RKO (cell line): ENCODE results near the gene TAF11L14.
"Not testable (repeated sequence)": the region's sequence is repeated elsewhere in the genome, so short reads cannot be mapped to it uniquely, and the experiment has no call there.

ENCODE experiments used
- DNase-seq: peaks from one replicate; pipeline ENCODE4 v3.0.0-alpha.2; 2016; ENCODE audit warnings: low spot score

Gene TAF11L14

DNA sequence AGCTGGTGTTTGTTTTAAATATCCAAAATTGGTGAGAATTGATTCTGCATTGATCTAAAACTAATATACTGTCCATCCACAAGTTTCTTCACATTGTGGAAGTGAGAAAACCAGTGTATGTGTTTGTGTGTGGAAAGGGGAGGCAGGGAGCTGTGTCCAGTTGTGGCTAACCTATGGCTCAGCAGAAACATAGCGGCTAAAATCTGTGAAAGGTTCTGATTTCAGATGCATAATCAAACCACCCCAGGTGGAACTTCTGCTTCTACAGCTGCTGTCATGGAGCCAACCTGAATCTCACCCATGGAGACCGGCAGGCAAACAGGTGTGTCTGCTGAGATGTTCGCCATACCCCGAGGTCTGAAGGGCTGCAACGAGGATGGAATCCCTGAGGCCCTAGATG, at the start of gene TAF11L14:
Gene TAF11L14 (plus strand): TSS at position 301 of the 400 bp plus-strand sequence.
- no peak for DNase-seq

DNA sequence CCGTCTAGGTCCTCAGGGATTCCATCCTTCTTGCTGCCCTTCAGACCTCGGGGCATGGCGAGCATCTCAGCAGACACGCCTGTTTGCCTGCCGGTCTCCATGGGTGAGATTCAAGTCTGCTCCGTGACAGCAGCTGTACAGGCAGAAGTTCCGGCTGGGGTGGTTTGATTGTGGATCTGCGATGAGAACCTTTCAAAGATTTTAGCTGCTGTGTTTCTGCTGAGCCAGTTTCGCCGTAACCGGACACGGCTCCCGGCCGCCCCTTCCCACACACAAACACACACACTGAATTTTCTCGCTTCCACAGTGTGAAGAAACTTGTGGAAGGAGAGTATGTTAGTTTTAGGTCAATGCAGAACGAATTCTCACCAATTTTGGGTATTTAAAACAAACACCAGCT, 48.6 kb upstream of the TAF11L14 start, which contains the start of gene TAF11L7:
Gene TAF11L7 (minus strand): TSS at position 101 of the 400 bp plus-strand sequence.
- DNase-seq = not testable (repeated sequence)

DNA sequence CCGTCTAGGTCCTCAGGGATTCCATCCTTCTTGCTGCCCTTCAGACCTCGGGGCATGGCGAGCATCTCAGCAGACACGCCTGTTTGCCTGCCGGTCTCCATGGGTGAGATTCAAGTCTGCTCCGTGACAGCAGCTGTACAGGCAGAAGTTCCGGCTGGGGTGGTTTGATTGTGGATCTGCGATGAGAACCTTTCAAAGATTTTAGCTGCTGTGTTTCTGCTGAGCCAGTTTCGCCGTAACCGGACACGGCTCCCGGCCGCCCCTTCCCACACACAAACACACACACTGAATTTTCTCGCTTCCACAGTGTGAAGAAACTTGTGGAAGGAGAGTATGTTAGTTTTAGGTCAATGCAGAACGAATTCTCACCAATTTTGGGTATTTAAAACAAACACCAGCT, 43.4 kb upstream of the TAF11L14 start, which contains the start of gene TAF11L8:
Gene TAF11L8 (minus strand): TSS at position 101 of the 400 bp plus-strand sequence.
- DNase-seq = not testable (repeated sequence)

DNA sequence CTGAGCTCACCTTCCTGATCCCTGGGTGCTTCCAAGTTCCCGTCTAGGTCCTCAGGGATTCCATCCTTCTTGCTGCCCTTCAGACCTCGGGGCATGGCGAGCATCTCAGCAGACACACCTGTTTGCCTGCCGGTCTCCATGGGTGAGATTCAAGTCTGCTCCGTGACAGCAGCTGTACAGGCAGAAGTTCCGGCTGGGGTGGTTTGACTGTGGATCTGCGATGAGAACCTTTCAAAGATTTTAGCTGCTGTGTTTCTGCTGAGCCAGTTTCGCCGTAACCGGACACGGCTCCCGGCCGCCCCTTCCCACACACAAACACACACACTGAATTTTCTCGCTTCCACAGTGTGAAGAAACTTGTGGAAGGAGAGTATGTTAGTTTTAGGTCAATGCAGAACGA, 40.0 kb upstream of the TAF11L14 start, which contains the start of gene TAF11L9:
Gene TAF11L9 (minus strand): TSS at position 140 of the 400 bp plus-strand sequence.
- not testable (repeated sequence) for DNase-seq

DNA sequence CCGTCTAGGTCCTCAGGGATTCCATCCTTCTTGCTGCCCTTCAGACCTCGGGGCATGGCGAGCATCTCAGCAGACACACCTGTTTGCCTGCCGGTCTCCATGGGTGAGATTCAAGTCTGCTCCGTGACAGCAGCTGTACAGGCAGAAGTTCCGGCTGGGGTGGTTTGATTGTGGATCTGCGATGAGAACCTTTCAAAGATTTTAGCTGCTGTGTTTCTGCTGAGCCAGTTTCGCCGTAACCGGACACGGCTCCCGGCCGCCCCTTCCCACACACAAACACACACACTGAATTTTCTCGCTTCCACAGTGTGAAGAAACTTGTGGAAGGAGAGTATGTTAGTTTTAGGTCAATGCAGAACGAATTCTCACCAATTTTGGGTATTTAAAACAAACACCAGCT, 36.5 kb upstream of the TAF11L14 start, which contains the start of gene TAF11L10:
Gene TAF11L10 (minus strand): TSS at position 101 of the 400 bp plus-strand sequence.
- not testable (repeated sequence) for DNase-seq

DNA sequence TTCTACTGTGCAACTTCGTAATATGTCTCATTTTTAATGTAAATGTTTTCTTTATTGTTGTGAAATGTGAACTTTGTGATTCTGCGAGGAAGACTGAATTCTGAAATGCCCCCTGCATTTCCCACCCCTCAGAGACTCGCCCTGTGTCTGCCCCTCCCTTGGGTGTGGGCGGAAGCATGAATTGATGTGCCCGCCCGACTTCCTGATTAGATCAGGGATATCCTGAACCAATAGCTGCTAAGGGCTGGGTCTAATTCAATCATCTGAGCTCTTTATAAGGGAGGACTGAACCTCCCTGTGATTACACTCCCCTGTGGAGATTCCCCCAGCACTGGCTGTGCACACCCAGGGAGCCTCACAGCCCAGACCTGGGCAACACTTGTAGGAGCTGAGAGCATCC, 30.4 kb upstream of the TAF11L14 start, which contains the start of gene TAF11L11:
Gene TAF11L11 (plus strand): TSS at position 304 of the 400 bp plus-strand sequence.
- DNase-seq = not testable (repeated sequence)

DNA sequence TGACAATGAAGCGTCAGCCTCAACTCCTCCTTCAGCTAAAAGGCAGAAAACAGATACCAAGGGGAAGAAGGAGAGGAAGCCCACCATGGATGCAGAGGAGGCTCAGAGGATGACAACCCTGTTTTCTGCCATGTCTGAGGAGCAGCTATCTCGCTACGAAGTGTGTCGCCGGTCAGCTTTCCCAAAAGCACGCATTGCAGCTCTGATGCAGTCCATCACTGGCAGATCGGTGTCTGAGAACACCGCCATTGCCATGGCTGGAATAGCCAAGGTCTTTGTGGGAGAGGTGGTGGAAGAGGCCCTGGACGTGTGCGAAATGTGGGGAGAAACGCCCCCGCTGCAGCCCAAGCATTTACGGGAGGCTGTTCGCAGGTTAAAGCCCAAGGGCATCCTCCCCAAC, 29.3 kb upstream of the TAF11L14 start:
- DNase-seq = no peak

DNA sequence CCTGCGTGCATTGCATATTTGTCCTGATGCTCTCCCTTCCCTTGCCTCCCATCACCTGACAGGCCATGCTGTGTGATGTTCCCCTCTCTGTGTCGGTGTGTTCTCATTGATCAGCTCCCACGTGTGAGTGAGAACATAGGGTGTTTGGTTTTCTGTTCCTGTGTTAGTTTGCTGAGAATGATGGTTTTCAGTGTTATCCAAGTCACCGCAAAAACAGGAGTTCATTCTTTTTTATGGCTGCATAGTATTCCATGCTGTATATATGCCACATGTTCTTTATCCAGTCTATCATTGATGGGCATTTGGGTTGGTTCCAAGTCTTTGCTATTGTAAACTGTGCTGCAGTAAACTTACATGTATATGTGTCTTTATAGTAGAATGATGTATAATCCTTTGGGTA, 26.8 kb upstream of the TAF11L14 start:
- DNase-seq = not testable (repeated sequence)

DNA sequence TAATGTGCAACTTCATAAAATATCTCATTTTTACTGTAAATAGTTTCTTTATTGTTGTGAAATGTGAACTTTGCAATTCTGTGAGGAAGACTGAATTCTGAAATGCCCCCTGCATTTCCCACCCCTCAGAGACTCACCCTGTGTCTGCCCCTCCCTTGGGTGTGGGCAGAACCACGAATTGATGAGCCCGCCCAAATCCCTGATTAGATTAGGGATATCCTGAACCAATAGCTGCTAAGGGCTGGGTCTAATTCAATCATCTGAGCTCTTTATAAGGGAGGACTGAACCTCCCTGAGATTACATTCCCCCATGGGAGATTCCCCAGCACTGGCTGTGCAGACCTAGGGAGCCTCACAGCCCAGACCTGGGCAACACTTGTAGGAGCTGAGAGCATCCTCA, 24.2 kb upstream of the TAF11L14 start, which contains the start of gene TAF11L12:
Gene TAF11L12 (plus strand): TSS at position 301 of the 400 bp plus-strand sequence.
- DNase-seq = not testable (repeated sequence)

DNA sequence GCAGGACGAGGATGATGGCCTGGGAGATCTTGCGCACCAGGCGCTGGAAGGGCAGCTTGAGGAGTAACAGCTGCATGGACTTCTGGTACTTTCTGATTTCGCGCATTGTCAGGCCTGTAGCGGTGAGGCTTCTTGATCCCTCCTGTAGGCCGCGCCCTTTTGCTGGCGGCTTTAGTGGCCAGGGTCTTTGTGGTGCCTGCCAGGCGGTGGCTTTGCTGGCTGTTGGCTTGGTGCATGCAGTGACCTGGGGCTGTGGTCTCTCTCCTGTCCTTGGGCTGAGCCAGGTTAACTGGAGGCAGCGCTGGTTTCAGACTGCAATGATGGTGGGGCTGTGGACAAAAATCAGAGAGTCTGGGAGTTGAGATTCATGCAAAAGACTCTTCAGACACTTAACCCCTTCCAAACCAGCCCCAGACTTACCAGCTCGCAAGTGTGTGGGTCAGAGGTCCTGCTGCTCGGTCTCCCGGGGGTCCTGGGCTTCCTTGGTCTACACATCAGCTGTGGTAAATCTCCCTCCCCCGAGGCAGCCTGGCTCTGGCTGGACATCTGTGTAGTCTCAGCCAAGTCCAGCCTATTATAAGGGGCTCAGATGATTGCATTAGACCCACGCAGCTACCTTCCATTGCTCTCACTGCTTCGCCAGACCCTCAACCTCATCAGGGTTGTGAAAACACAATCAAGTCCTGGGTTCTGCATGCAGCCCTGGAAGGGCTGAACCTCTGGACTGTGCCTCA, 19.2 kb upstream of the TAF11L14 start:
- no peak for DNase-seq

DNA sequence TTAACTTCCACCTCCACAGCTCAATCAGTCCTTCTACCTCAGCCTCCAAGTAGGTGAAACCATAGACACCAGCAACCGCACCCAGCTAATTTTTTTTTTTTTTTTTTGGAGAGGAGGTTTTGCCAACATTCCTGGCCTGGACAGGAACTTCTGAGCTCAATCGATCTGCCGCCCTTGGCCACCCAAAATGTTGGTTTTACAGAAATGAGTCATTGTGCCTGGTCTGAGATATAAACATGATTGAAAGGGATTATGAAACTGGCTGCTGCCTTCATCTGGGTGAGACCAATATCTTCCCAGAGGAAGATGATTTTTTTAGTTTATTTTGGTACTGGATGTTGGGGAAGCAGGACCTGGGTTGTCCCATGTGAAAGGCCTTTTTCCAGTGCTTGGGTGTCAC, 14.9 kb upstream of the TAF11L14 start:
- DNase-seq = no peak

DNA sequence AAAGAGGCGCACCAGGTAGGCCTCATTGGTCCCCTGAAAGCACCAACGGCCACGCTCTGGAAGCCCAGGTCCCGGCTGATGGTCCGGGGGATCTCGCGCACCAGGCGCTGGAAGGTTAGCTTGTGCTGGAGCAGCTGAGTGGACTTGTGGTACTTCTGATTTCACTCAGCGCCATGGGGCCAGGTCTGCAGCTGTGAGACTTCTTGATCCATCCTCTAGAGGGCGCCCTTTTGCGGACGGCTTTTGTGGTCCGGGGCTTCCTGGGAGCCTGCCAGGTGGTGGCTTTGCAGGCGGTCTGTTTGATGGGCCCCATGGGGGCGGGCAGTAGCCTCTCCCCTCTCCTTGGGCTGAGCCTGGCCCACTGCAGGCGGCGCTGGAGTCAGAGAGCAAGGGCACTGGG, 13.6 kb upstream of the TAF11L14 start:
- DNase-seq = no peak

DNA sequence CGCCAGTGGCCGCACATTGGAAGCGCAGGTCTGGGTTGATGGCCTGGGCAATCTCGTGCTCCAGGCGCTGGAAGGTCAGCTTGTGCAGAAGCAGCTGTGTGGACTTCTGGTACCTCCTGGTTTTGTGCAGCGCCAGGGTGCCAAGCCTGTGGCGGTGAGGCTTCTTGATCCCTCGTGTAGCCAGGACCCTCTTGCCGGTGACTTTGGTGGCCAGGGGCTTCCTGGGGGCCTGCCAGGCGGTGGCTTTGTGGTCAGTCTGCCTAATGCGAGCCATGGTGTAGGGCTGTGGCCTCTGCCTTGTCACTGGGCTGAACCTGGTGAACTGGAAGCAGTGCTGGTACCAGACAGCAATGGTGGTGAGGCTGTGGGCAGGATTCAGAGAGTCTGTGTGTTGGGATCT, 8.6 kb upstream of the TAF11L14 start:
- DNase-seq = no peak

DNA sequence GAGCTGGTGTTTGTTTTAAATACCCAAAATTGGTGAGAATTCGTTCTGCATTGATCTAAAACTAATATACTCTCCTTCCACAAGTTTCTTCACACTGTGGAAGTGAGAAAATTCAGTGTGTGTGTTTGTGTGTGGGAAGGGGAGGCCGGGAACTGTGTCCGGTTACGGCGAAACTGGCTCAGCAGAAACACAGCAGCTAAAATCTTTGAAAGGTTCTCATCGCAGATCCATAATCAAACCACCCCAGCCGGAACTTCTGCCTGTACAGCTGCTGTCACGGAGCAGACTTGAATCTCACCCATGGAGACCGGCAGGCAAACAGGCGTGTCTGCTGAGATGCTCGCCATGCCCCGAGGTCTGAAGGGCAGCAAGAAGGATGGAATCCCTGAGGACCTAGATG, 2.5 kb upstream of the TAF11L14 start, which contains the start of gene TAF11L13:
Gene TAF11L13 (plus strand): TSS at position 301 of the 400 bp plus-strand sequence.
- not testable (repeated sequence) for DNase-seq

DNA sequence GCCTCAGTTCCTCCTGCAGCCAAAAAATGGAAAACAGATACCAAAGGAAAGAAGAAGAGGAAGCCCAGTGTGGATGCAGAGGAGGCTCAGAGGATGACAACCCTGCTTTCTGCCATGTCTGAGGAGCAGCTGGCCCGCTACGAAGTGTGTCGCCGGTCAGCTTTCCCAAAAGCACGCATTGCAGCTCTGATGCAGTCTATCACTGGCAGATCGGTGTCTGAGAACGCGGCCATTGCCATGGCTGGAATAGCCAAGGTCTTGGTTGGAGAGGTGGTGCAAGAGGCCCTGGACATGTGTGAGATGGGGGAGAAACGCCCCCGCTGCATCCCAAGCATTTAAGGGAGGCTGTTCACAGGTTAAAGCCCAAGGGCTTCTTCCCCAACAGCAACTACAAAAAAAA, 15.0 kb downstream of the TAF11L14 start:
- not testable (repeated sequence) for DNase-seq

DNA sequence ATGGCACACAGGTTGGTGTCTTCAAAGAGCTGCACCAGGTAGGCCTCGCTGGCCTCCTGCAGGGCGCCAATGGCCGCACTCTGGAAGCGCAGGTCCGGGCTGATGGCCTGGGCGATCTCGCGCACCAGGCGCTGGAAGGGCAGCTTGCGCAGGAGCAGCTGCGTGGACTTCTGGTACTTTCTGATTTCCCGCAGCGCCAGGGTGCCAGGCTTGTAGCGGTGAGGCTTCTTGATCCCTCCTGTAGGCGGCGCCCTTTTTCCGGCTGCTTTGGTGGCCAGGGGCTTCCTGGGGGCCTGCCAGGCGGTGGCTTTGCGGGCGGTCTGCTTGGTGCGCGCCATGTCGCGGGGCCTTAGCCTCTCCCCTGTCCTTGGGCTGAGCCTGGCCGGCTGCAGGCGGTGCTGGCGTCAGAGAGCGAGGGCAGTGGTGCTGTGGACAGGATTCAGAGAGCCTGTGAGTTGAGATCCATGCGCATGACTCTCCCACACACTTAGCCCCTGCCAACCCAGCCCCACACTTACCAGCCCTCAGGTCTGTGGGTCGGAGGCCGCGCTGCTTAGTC, 21.0 kb downstream of the TAF11L14 start:
- DNase-seq = not testable (repeated sequence)

DNA sequence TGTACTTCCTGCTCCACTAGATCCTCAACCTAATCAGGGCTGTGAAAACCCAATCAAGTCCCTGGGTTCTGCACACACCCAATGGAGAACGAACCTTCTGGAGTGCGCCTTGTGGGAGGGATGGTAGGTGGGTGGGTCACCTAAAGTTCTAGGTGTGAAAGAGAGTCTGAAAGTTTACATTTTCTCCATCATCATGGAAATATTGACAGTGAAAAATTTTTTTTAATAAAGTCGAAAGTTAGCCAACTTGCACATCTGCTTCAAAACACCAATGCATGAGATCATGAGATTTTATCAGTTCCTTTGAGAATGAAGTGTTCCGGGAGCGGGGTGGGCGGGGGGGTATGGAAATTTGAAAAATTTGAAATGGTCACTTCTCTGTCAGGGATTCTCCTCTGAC, 21.7 kb downstream of the TAF11L14 start:
- DNase-seq = no peak

DNA sequence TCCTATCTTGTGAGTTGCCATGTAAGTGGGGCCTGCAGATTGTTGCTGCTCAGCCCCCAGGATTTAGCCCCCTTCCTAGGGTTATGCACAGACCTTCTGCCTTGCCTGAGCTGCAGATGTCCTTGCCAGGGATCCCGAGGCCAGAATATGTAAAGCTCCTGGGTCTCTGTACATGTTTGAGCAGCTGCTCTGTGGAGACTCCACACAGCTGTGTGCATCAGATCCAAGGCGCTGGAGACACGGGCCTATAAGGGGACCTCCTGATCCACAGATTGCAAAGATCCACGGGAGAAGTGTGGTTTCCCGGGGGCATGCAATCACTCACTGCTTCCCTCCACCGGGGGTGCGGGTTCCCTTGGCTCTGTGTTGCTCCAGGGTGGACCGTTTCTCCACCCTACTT, 28.9 kb downstream of the TAF11L14 start:
- DNase-seq = no peak

DNA sequence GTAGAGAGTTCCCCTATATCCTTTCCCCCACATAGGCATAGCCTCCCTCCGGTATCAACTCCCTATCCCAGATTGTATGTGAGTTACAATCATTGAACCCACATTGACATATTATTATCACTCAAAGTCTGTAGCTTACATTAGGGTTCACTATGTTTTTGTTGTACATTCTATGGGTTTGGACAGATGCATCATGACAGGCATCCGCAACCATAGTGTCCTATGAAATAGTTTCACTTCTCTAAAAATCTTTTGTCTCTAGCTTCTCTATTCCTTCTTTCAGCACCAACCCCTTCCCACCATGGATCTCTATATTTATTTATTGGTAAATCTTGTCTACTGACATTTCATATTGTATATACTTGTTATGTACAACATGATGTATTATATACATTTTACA, 31.6 kb downstream of the TAF11L14 start:
- no peak for DNase-seq

DNA sequence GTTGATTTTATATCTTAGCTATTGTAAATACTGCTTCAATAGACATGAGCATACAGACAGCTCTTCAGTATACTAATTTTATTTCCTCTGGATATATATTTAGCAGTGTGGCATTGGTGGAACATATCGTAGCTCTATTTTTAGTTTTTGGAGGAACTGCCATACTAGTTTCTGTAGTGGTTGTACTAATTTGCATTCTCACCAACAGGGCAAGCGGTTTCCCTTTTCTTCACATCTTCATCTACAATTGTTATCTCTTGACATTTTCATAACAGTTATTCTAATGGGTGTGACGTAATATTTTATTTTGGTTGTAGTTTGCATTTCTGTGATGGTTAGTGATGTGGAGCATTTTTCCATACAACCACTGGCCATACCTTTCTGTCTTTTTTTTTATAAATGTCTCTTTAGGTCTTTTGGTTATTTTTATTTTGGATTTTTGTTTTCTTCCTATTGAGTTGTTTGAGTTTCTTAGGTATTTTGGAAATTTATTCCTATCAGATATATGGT, 32.5 kb downstream of the TAF11L14 start:
- DNase-seq = no peak

DNA sequence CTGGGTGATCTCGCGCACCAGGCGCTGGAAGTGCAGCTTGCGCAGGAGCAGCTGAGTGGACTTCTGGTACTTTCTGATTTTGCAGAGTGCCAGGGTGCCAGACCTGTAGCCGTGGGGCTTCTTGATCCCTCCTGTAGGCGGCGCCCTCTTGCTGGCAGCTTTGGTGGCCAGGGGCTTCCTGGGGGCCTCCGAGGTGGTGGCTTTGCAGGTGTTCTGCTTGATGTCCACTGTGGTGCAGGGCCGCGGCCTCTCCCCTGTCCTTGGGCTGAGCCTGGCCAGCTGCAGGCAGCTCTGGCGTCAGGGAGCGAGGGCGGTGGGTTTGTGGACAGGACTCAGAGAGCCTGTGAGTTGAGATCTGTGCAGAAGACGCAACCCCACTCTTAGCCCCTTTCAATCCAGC, 36.1 kb downstream of the TAF11L14 start:
- DNase-seq = no peak

DNA sequence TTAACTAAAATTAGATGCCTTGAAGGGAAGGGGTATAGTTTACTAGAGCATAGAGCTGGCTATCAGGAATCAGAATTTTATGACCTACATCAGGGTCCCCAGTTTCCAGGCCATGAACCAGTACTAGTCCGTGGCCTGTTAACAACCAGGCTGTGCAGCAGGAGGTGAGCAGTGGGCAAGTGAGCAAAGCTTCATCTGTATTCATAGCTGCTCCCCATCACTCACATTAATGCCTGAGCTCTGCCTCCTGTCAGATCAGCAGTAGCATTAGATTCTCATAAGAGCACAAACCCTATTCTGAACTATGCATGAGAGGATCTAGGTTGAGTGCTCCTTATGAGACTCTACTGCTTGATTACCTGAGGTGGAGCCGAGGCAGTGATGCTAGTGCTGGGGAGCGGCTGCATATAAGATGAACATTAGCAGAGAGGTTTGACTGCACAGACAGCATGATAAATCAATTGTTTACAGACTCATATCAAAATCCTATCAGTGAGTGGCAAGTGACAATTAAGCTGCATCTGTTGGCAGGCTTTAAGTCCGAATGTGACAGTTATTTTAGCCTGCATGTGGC, 44.6 kb downstream of the TAF11L14 start:
- DNase-seq = no peak
